ENCODE results near the gene PCP2.

The PCP2 gene

DNA sequence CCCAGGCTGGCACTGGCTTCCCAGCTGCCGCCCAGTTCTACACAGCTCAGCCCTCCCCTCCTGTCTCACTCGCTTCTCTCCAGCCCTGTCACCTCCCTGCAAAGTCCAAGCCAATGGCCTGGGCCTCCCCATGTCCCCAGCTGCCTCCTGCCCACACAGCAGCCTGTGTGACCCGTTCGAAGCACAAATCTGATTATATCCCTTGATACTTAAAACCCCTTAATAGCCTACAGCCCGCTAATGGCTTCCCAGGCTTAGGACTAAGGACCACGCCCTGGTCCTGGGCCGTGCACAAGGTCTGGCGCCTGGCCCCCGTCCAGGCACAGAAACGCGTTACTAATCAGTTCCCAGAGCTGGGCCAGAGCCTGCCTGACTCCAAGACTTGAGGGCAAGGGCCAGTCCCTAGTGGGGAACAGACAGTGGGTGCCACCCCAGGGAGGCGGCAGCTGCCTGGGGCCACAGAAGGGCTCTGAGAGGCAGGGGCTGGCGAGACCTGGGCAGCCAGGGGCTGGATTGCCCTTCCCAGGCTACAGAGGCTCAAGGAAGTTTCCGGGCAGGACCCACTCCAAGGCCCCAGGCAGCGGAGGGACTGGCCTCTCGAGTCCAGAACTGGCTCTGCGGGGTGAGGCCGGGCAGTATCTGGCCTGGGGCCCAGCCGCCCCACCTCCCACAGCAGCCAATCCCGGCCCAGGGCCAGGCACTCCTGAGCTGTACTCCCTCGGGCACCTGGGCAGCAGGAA, 14.6 kb downstream of the PCP2 start:
- DNase-seq (ENCODE audit: low read depth), result no peak
- TF ChIP-seq, protein P1, sequence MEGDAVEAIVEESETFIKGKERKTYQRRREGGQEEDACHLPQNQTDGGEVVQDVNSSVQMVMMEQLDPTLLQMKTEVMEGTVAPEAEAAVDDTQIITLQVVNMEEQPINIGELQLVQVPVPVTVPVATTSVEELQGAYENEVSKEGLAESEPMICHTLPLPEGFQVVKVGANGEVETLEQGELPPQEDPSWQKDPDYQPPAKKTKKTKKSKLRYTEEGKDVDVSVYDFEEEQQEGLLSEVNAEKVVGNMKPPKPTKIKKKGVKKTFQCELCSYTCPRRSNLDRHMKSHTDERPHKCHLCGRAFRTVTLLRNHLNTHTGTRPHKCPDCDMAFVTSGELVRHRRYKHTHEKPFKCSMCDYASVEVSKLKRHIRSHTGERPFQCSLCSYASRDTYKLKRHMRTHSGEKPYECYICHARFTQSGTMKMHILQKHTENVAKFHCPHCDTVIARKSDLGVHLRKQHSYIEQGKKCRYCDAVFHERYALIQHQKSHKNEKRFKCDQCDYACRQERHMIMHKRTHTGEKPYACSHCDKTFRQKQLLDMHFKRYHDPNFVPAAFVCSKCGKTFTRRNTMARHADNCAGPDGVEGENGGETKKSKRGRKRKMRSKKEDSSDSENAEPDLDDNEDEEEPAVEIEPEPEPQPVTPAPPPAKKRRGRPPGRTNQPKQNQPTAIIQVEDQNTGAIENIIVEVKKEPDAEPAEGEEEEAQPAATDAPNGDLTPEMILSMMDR (IDR thresholded peaks at IDR 0.05; ENCODE audit: low read depth, low read length), result no peak
- TF ChIP-seq MYC (IDR thresholded peaks at IDR 0.05; ENCODE audit: low read depth, low read length), result no peak
- no peak overlapping the region for H3K4me3 ChIP-seq (ENCODE audit: low read depth, low read length)

DNA sequence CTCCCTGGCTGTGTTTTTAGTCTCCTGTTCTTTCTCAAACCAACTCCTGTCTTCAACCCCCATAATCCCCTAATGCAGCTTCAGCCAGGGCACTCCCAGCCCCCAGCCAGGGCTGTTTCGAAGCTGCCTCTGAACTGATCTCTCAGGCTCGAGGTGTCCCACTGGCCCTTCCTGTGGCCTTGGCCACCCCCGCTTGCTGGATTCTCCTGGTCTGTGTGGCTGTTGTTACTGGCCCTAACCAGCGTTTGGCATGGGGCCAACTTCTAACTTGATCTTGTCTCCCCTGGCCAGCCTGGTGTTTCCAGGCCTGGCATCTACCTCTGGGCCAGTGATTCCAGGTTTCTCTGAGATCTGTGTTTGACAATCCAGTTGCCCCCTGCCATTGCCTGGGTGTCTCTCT, 15.2 kb downstream of the PCP2 start:
- H3K4me3 ChIP-seq (ENCODE audit: low read depth, low read length), result no peak overlapping the region
- no peak for DNase-seq (ENCODE audit: low read depth)
- TF ChIP-seq, protein P1 (IDR thresholded peaks at IDR 0.05; ENCODE audit: low read depth, low read length), result no peak
- TF ChIP-seq, protein P2, sequence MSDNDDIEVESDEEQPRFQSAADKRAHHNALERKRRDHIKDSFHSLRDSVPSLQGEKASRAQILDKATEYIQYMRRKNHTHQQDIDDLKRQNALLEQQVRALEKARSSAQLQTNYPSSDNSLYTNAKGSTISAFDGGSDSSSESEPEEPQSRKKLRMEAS (IDR thresholded peaks at IDR 0.05; ENCODE audit: low read depth, low read length), result no peak
- TF ChIP-seq MYC (IDR thresholded peaks at IDR 0.05; ENCODE audit: low read depth, low read length), result no peak
- TF ChIP-seq POLR2A (IDR thresholded peaks at IDR 0.05; ENCODE audit: extremely low read depth, insufficient read length), result no peak

DNA sequence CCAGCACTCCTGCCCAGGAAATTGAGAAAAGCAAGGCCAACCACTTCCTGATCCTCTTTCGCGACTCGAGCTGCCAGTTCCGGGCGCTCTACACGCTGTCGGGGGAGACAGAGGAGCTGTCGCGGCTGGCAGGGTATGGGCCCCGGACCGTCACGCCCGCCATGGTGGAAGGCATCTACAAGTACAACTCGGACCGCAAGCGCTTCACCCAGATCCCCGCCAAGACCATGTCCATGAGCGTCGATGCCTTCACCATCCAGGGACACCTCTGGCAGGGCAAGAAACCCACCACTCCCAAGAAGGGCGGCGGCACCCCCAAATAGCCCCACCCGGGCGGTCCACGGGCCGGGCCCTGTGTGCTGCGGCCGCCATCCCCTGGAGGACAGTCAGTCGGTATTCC, 15.8 kb downstream of the PCP2 start:
- no peak for TF ChIP-seq POLR2A (IDR thresholded peaks at IDR 0.05; ENCODE audit: extremely low read depth, insufficient read length)
- TF ChIP-seq, protein P1 (IDR thresholded peaks at IDR 0.05; ENCODE audit: low read depth, low read length), result no peak
- TF ChIP-seq MYC (IDR thresholded peaks at IDR 0.05; ENCODE audit: low read depth, low read length), result no peak
- TF ChIP-seq, protein P2 (IDR thresholded peaks at IDR 0.05; ENCODE audit: low read depth, low read length), result no peak
- no peak for DNase-seq (ENCODE audit: low read depth)
- H3K4me3 ChIP-seq (ENCODE audit: low read depth, low read length), result no peak overlapping the region

DNA sequence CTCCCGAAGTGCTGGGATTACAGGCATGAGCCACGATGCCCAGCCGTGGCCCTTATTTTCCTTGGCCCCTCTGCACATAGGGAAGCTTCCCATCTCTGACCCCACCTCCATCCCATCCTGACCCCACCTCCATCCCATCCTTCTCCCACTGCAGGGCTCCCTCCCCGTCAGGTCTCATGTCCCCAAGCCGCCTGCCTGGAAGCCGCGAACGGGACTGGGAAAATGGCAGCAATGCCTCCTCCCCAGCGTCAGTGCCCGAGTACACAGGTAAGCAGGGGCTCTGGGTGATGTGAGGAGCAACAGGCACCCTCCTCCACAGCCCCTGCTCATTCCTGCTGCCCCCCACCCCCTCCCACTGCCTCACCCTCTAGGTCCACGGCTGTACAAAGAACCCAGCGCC, 16.3 kb downstream of the PCP2 start:
- no peak for DNase-seq (ENCODE audit: low read depth)
- TF ChIP-seq, protein P2 (IDR thresholded peaks at IDR 0.05; ENCODE audit: low read depth, low read length), result no peak
- TF ChIP-seq, protein P1 (IDR thresholded peaks at IDR 0.05; ENCODE audit: low read depth, low read length), result no peak
- TF ChIP-seq MYC (IDR thresholded peaks at IDR 0.05; ENCODE audit: low read depth, low read length) (no peak), POLR2A (IDR thresholded peaks at IDR 0.05; ENCODE audit: extremely low read depth, insufficient read length) (no peak)
- H3K4me3 ChIP-seq (ENCODE audit: low read depth, low read length), result no peak overlapping the region

DNA sequence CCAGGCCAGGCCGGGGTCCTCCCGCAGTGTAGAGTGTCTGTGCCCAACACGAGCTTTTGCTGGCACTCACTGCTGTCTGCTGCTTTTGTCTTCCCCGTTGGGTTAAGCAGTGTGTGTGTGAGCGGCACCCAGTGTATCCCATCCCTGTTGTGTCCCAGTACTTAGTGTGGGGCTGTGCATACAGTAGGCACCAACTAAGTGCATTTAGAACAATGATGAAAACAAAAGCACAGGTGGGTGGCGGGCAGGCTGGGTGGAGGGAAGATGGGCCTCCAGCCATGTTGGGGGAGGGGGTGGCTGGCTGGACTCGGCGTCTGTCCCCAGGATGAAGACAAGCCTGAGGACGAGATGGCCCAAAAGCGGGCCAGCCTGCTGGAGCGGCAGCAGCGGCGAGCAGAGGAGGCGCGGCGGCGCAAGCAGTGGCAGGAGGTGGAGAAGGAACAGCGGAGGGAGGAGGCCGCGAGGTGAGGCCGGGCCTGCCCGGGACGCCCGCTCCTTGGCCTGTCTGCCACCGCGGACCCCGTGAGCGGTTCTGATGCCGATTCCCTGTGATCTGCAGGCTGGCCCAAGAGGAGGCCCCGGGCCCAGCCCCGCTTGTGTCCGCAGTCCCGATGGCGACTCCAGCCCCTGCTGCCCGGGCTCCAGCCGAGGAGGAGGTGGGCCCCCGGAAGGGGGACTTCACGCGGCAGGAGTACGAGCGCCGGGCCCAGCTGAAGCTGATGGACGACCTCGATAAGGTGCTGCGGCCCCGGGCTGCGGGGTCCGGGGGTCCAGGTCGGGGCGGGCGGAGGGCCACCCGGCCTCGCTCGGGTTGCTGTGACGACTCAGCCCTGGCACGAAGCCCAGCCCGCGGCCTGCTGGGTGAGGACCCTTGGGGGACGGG, 18.4 kb downstream of the PCP2 start:
- DNase-seq (ENCODE audit: low read depth), result no peak
- TF ChIP-seq, protein P2 (IDR thresholded peaks at IDR 0.05; ENCODE audit: low read depth, low read length), result no peak
- TF ChIP-seq, protein P1 (IDR thresholded peaks at IDR 0.05; ENCODE audit: low read depth, low read length), result no peak
- TF ChIP-seq MYC (IDR thresholded peaks at IDR 0.05; ENCODE audit: low read depth, low read length) (no peak), POLR2A (IDR thresholded peaks at IDR 0.05; ENCODE audit: extremely low read depth, insufficient read length) (no peak)

More for the DNA sequence above, 18.4 kb downstream of the PCP2 start:
- no peak overlapping the region for H3K4me3 ChIP-seq (ENCODE audit: low read depth, low read length)

Data from NB4 (cell line).